AG09309 (cell line): ENCODE results near the gene GAPDHS.

Experiments used
- DNase-seq: peaks from one replicate; pipeline ENCODE4 v3.0.0-alpha.2; 2010; ENCODE audit warnings: low read depth
- H3K4me3 ChIP-seq: 2 replicates; pipeline ENCODE4 v1.5.1; 2011; ENCODE audit warnings: mild to moderate bottlenecking, low read depth, low read length, moderate library complexity; ENCODE audit not compliant: control insufficient read depth
- CTCF ChIP-seq: IDR thresholded peaks from 2 replicates; pipeline ENCODE4 v1.5.1; 2011; ENCODE audit warnings: mild to moderate bottlenecking, low read depth, low read length, inconsistent platforms; ENCODE audit not compliant: insufficient read depth, control insufficient read depth; ENCODE audit errors: missing control alignments

The GAPDHS gene

DNA sequence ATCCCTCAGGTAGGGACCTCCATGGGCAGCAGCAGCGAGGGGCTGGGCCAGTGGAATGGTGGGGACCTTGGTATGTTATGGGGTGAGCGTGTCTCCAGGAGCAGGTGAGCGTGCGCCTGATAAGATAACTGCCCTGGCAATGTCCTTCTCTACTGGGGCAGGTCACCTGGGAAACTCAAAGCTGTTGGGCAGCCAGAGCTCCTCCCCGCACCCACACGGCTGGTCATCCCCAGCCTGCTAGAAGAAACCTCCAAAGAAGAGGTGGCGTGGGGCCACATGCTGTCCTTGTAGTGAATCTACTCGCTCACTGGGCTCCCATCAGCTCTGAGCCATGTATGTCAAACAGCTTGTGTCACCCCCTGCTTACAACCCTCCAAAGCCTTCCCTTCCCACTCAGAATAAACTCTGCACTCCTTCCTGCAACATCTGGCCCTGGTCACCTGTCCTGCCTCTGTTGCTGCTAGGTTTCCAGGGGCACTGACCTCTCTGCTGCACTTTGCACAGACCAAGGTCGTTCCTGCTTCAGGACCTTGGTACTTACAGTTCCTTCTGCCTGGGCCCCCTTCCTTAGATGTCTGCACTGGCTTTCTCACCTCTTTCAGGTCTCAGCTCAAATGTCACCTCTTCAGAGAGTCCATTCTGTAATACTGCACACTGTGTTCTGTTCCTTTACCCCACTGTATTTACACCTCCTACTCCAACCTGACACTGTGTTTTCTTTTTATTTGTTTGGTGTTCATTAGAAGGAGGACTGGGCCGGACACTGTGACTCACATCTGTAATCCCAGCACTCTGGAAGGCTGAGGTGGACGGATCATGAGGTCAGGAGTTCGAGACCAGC is 32.0 kb downstream of the GAPDHS start:
- H3K4me3 ChIP-seq = no peak overlapping the region
- DNase-seq = no peak
- TF ChIP-seq CTCF = no peak

DNA sequence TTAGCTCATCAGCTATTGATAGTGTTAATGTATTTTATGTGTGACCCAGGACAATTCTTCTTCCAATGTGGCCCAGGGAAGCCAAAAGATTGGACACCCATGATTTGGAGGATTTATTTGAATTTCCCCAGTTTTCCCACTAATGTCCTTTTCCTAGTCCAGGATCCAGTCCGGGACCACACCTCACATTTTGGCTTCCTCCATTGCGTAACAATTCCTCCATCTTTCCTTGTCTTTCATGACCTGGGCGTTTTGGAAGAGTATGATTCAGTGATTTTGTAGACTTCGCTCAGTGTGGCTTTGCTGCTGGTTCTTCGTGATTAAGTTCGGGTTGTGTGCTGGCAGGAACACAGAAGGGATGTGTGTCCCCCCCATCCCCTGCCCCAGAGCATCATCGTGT is 33.5 kb downstream of the GAPDHS start:
- no peak for DNase-seq
- TF ChIP-seq CTCF = no peak
- H3K4me3 ChIP-seq = no peak overlapping the region

DNA sequence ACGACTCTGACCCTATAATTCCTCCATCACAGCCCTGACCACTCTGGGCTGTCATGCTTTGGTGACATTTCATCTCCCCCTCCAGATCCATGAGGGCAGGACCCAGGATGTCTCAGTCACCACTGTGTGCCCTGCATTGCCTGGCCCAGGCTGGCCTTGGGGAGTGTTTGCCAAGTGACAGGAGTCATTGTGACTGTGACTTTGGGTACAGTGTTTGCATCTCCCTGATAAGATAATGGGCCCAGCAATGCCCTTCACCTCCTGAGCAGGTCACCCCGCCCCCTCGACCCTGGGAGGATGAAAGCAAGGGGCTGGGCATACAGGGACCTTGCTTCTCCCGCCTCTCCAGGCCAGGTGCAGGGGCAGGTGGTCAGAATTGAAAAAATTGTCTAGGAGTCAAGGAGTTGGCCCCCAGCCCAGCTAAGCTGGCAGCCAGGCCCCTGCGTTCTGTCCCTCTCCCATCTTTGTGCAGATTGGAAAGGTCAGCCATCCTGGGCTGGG is 36.1 kb downstream of the GAPDHS start:
- no peak for TF ChIP-seq CTCF
- DNase-seq = no peak
- H3K4me3 ChIP-seq = no peak overlapping the region

GRCh38 chr19:35571406-35571965 is 38.2 kb downstream of the GAPDHS start:
- no peak for TF ChIP-seq CTCF
- no peak overlapping the region for H3K4me3 ChIP-seq
- DNase-seq = no peak

GRCh38 chr19:35577918-35578317 is 44.7 kb downstream of the GAPDHS start:
- DNase-seq = no peak
- no peak for TF ChIP-seq CTCF
- no peak overlapping the region for H3K4me3 ChIP-seq

DNA sequence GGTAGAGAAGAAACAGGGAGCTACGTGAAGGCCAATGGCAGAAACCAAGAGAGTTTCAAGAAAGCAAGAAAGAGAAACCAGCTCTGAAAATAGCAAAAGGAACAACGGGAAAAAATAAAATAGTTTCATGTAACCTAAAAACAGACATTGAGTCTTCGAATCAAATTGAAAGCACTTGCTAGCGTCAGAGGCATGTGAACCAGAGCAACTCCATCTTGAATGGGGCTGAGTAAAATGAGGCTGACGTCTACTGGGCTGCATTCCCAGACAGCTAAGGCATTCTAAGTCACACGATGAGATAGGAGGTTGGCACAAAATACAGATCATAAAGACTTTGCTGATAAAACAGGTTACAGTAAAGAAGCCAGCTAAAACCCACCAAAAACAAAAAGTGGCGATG is 45.5 kb downstream of the GAPDHS start:
- DNase-seq = no peak
- TF ChIP-seq CTCF = no peak
- no peak overlapping the region for H3K4me3 ChIP-seq
